Peyer's patch (tissue), 4 donors: ENCODE measurements around the gene DHRS1.

Source experiments
- CTCF ChIP-seq, 6 experiments: fragments of 450-650 bp in 4 of 6; fragments of 200-600 bp in 2 of 6; sonication (generic) in 1 of 6; IDR thresholded peaks; one replicate each; pipeline ENCODE4 v1.5.1; 2017 to 2019; ENCODE audit warnings: antibody characterized with exemption in 6 of 6, mild to moderate bottlenecking in 3 of 6, moderate library complexity in 1 of 6
- POLR2A ChIP-seq, 2 donors: fragments of 450-650 bp; IDR thresholded peaks; one replicate each; pipeline ENCODE4 v1.5.1; 2017; ENCODE audit warnings: antibody characterized with exemption in 2 of 2, mild to moderate bottlenecking in 2 of 2, moderate library complexity in 2 of 2

- no peak for TF ChIP-seq CTCF (IDR thresholded peaks at IDR 0.05)
- TF ChIP-seq POLR2A (IDR thresholded peaks at IDR 0.05): no peak
Measured at GRCh38 chr14:24261256-24261968, 38.2 kb downstream of the DHRS1 start.
